ENCODE measurements around the gene IGFLR1.

Gene IGFLR1

DNA sequence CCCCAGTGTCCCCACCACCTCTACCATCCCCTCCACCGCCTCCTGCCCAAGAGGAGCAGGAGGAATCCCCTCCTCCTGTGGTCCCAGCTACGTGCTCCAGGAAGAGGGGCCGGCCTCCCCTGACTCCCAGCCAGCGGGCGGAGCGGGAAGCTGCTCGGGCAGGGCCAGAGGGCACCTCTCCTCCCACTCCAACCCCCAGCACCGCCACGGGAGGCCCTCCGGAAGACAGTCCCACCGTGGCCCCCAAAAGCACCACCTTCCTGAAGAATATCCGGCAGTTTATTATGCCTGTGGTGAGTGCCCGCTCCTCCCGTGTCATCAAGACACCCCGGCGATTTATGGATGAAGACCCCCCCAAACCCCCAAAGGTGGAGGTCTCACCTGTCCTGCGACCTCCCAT lies 21.6 kb downstream of the IGFLR1 start:
- no peak overlapping the region for H3K4me3 ChIP-seq (ENCODE audit: control insufficient read depth, low read depth, low read length)
- no peak for DNase-seq (ENCODE audit: low read depth)
- TF ChIP-seq, protein P1, sequence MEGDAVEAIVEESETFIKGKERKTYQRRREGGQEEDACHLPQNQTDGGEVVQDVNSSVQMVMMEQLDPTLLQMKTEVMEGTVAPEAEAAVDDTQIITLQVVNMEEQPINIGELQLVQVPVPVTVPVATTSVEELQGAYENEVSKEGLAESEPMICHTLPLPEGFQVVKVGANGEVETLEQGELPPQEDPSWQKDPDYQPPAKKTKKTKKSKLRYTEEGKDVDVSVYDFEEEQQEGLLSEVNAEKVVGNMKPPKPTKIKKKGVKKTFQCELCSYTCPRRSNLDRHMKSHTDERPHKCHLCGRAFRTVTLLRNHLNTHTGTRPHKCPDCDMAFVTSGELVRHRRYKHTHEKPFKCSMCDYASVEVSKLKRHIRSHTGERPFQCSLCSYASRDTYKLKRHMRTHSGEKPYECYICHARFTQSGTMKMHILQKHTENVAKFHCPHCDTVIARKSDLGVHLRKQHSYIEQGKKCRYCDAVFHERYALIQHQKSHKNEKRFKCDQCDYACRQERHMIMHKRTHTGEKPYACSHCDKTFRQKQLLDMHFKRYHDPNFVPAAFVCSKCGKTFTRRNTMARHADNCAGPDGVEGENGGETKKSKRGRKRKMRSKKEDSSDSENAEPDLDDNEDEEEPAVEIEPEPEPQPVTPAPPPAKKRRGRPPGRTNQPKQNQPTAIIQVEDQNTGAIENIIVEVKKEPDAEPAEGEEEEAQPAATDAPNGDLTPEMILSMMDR (IDR thresholded peaks at IDR 0.05; ENCODE audit: control insufficient read depth, insufficient read depth, low read depth, low read length, missing control alignments): no peak

DNA sequence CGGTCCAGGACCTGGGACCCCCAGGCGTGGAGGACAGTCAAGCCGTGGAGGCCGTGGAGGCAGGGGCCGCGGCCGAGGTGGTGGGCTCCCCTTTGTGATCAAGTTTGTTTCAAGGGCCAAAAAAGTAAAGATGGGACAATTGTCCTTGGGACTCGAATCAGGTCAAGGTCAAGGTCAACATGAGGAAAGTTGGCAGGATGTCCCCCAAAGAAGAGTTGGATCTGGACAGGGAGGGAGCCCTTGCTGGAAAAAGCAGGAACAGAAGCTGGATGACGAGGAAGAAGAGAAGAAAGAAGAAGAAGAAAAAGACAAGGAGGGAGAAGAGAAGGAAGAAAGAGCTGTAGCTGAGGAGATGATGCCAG lies 22.1 kb downstream of the IGFLR1 start:
- no peak overlapping the region for H3K4me3 ChIP-seq (ENCODE audit: control insufficient read depth, low read depth, low read length)
- TF ChIP-seq, protein P1 (IDR thresholded peaks at IDR 0.05; ENCODE audit: control insufficient read depth, insufficient read depth, low read depth, low read length, missing control alignments): no peak
- no peak for DNase-seq (ENCODE audit: low read depth)

DNA sequence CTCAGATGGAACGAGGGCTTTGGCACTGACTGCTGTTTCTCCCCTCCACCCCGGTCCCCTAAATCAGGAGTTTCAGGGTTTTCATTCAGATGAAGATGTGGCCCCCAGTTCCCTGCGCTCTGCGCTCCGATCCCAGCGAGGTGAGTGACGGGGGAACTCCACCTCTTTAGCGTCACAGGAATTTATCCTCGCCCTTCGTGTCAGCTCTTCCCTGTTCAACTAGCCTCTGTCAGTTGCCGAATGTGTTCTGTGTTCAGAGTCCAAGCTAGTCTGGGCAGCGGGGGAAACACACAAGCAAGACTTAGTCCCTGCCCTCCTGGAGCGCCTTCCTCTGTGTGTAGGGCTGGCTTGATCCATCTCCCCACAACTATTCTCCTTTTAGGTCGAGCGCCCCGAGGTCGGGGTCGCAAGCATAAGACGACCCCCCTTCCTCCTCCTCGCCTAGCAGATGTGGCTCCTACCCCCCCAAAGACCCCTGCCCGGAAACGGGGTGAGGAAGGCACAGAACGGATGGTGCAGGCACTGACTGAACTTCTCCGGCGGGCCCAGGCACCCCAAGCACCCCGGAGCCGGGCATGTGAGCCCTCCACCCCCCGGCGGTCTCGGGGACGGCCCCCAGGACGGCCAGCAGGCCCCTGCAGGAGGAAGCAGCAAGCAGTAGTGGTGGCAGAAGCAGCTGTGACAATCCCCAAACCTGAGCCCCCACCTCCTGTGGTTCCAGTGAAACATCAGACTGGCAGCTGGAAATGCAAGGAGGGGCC lies 22.7 kb downstream of the IGFLR1 start:
- DNase-seq (ENCODE audit: low read depth): no peak
- TF ChIP-seq, protein P1 (IDR thresholded peaks at IDR 0.05; ENCODE audit: control insufficient read depth, insufficient read depth, low read depth, low read length, missing control alignments): no peak
- peak overlapping the region; percentile 64 for H3K4me3 ChIP-seq (ENCODE audit: control insufficient read depth, low read depth, low read length)

DNA sequence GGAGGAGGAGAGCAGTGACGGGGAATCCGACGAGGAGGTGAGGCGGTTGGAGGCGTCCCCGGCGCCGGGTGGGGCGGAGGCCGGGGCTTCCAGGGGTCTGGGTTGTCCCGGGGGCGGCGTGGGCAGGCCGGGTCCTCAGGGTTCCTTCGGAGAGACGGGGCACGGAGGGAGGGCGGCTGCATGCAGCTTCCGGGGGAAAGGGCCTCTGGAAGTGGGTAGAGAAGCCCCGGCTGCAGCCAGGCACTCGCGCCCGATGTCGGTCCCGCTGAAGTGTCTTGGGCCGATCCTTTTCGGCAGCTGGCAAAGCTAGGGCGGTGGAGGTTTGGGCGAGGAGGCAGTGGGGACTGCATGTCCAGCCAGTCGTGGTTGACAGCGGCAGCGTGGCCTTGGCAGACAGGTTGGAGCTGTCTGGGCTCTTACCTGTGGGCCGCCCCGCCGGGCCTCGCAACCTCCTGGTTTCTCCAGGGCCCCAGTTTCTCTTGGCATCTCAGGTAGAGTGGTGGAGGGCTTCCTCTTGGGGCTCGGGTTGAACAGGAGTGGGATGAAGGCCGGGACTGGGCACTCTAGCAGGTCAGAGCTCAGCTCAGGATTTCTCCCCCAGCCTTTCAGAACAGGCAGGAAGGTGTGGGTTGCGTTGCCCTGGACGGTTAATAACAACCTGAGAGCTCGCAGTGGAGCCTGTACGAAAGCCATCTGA lies 23.8 kb downstream of the IGFLR1 start:
- TF ChIP-seq, protein P1 (IDR thresholded peaks at IDR 0.05; ENCODE audit: control insufficient read depth, insufficient read depth, low read depth, low read length, missing control alignments): no peak
- DNase-seq (ENCODE audit: low read depth): no peak

DNA sequence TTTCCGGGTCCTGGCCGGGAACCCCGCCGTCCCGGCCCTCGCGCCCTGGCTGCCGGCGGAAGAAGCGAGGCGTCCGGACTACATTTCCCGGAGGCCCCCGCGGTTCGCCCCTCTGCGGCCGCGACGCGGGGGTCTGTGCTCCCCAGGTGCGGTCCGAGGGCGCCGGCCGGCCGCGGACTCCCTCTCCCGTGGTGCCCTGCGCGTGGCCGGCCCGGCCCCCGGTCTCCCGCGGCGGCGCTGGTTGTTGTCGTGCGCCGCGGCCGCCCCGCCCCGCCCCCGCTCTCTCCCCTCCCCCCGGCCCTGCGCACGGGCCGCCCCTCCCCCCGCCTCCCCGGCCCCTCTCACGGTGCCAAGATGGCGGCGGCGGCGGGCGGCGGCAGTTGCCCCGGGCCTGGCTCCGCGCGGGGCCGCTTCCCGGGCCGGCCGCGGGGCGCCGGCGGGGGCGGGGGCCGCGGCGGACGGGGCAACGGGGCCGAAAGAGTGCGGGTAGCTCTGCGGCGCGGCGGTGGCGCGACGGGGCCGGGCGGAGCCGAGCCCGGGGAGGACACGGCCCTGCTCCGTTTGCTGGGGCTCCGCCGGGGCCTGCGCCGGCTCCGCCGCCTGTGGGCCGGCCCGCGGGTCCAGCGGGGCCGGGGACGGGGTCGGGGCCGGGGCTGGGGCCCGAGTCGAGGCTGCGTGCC lies 24.4 kb downstream of the IGFLR1 start, which contains the start of gene KMT2B:
Gene KMT2B (plus strand): TSS at position 339 of the 680 bp plus-strand sequence. CDS start 16 bp downstream, at position 355.
- TF ChIP-seq, protein P1 (IDR thresholded peaks at IDR 0.05; ENCODE audit: control insufficient read depth, insufficient read depth, low read depth, low read length, missing control alignments): no peak
- H3K4me3 ChIP-seq (ENCODE audit: control insufficient read depth, low read depth, low read length): peak within 1 kb of the TSS; percentile 94
- DNase-seq (ENCODE audit: low read depth): peak; percentile 71

More for the DNA sequence above, 23.8 kb downstream of the IGFLR1 start:
- H3K4me3 ChIP-seq (ENCODE audit: control insufficient read depth, low read depth, low read length): peak overlapping the region; percentile 64

DNA sequence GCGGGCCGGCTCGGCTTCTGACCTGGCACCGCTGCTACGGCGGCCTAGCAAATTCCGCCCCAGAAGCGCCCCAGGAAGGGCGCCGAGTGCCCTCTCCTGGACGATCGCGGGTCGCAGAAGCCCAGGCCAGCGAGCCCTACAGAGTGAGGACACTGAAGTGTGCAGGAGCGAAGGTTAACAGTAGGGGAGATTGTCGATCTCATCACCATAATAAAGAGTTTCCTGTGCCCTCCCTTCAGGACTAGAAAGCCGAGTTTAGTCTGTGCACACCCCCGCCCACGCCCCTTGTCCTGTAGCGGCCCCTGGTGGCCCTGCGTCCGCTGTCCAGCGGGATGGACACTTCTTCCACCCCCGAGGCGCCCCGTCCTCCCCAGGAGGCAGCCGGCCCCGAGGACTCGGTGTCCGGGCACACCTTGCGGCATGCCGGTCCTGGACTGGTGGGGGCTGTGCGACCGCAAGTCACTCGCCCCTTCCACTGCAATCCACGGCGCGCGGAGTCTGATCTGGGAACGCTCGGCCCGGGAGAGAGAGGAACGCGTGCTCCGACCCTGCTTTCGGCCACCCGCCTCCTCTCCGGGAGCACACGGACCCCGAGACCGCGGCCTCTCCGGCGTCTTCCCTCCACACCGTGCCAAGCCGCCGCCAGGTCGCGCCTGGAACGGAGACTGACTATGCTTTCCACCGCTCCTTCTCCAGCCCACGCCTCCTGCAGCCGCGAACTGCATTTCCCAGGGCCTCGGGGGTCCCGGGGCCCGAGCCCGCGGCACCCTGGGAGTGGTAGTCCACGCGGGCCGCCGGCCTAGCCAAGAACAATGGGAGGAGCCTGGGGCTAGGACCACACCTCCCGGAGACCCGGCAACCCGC lies 25.2 kb downstream of the IGFLR1 start:
- TF ChIP-seq, protein P1 (IDR thresholded peaks at IDR 0.05; ENCODE audit: control insufficient read depth, insufficient read depth, low read depth, low read length, missing control alignments): peak; percentile 91
- peak; percentile 33 for DNase-seq (ENCODE audit: low read depth)
- H3K4me3 ChIP-seq (ENCODE audit: control insufficient read depth, low read depth, low read length): peak overlapping the region; percentile 94
